HG02623 (cell line): ENCODE measurements around the gene TRIM29.

Source experiments
- ATAC-seq: cut with Tn5 transposase; IDR thresholded peaks from one replicate; pipeline ENCODE4 v1.9.1; 2021; ENCODE audit warnings: moderate library complexity; ENCODE audit not compliant: unreplicated experiment

The TRIM29 gene

DNA sequence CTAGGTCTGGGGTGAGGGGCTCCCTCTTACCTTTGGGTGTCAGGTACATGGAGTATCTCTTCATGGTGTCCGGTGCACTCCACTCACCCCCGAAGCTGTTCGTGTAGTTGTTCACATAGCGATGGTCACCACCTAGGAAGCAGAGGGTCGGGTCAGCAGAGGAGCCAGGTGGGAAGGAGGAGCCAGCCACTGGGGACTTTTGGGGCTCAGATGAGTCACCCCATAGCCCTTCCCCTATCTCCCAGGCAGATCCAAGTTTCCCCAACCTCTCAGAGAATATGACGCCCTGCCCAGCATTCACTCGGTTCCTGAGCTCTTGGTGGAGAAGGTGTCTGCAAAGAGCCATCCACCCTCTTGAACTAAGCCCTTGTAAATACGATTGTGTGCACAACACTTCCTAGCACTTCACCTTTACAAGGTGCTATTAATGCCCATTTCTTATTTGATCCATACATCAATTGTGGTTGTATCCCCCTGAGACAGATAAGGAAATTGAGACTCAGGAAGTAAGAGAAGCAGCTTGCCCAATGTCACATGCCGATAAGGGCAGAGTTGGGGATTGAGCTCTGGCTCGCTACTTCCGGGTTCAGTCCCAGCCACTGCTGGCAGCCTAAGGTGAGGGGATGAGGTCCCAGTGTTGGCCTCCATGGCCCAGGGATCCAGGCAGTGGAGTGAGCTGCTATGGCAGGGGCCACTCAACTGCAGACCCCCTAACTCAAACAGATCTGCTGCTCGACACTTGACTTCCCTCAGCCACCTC, 14.8 kb downstream of the TRIM29 start:
- ATAC-seq, result no peak

GRCh38 chr11:120121914-120122473, 15.9 kb downstream of the TRIM29 start:
- no peak for ATAC-seq

GRCh38 chr11:120121336-120121735, 16.6 kb downstream of the TRIM29 start:
- no peak for ATAC-seq

GRCh38 chr11:120120805-120121335, 17.0 kb downstream of the TRIM29 start:
- ATAC-seq, result no peak

DNA sequence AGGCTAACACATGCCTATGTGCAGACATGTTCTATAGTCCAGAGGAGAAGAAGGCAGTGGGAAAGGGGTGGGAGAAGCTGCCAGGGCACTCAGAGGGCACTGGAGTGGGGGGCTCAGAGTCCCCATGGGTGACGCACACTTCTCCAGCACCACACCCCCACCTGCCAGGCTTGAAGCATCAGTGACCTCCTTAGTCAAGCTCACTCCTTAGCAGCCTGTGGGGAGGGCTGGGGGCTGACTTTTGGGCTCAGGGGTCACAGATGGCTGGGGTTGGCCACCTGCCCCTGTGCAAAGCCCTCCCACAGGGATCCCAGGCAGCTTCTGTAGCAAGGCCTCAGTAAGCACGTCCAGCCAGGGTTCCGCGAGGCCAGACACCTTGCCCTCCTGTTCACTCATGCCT, 18.8 kb downstream of the TRIM29 start:
- ATAC-seq, result no peak

DNA sequence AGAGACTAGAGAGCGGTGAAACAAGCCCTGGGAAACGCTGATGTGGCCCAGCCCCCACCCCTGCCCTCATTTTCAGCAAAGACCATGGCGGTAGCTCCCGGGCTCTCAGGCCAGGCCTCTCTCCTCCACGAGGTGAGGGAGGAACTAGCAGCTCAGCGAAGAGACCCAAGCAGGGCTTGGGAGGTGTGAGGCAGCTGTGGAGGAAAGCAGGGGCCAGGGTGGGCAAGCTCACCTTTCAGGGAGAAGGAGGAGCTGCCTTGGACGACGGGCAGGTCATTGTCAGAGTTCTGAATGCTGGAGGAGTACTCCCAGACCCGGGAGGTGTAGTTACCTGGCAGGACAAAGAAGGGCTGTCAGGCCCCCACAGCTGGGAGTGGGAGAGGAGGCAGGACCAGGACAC, 19.9 kb downstream of the TRIM29 start:
- ATAC-seq, result no peak

DNA sequence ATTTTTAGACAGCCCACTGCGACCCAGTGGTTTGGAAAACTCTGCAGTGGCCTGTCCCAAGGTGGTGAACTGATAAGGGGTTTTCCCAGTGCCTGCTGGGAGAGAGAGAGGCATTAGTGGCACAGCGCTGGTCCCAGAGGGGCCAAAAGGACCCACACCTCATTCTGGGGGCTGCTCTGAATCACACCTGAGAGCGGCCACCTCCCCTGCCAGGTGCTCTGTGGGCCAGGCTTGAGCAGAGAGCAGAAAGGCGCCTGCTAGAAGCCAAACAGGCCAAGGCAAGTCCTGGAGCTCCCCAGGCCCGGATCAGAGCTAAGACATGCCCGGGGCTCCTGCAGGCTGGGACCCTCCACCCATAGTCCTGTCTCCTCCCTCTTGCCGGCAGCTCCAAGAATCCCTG, 20.9 kb downstream of the TRIM29 start:
- no peak for ATAC-seq

GRCh38 chr11:120115272-120116000, 22.5 kb downstream of the TRIM29 start:
- ATAC-seq, result no peak

GRCh38 chr11:120112174-120112796, 25.6 kb downstream of the TRIM29 start:
- ATAC-seq, result no peak

DNA sequence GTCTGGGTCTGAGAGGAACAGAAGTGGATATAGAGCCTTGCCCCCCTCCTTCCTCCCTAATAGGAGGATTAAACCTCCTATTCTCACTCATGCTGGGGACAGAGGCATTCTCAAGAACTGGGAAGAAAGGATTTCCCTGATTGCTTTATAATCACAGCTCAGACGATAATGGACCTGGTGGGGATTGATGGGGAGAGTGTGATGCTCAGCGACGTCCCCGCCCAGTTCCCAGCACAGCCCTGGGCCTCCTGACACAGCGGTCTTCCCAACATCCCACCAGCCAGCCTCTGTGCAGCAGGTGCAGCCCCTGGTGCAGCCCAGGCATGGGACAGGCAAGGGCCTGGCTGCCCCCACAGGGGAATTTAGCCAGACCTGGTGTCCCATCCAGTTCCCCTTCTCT, 28.4 kb downstream of the TRIM29 start:
- no peak for ATAC-seq

DNA sequence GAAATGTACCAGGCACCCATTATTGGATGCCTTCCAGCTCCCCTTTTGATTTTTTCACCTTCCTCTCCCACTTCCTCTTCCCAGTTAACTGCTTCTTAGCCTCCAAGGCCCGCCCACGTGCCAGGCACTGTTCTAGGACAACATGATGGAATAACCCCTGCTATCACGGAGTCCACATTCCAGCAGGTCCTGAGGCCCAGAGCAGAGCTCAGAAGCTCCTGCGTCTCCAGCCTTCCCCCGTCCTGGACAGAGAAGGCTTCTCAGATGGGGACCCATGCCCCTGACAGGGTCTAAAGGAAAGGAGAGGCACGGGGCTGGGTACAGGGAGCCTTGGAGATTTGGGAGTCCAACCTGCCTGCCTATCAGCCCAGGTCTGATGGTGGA, 29.1 kb downstream of the TRIM29 start:
- no peak for ATAC-seq

DNA sequence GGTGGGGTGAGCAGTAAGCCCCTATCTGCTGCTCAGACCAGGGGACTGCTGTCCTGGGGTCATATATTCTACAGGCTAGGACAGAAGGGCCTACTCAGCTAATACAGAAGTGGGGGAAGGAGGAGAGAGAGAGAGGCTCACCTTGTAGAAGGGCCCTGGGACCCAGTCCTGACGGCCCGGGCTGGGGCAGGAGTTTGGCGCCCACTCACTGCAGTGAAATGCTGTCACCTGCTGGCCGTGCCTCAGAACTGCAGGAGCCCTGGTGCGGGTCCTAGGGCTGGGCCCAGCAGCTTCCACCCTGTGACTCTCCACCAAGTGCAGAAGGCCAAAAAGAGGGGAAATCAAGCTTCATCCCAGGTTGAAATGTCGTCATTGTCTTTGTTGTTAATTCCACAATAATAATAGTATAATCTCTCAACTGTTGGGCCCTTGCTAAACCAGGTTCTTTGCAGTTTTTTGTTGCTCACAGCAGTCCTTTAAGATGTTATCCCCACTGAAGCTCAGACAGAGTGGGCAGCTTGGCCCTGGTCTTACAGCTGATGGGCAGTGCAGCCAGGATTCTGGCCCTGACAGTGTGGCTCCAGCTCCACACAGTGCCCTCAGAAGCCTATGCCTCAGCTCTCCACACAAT, 29.6 kb downstream of the TRIM29 start:
- no peak for ATAC-seq

DNA sequence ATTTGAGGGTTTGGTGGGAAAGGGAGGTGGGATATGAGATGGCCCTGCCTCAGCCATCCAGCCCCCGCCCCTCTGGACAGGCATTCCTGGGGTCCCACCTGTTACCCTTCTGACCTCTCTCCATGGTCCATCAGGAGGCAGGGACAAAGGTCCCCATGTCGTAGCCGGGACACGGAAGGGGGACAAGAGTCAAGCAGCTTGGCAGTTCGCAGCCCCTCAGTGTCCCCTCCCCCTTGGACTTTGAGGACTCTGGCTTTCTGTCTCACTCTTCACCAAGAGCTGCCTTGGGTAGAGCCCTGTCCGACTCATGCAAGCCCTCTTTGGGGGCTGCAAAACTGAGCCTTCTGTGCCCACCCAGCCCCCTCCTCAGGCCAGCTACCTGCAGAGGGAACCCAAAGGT, 30.2 kb downstream of the TRIM29 start:
- no peak for ATAC-seq

- no peak for ATAC-seq
Measured at GRCh38 chr11:120106354-120107150, 31.4 kb downstream of the TRIM29 start.

DNA sequence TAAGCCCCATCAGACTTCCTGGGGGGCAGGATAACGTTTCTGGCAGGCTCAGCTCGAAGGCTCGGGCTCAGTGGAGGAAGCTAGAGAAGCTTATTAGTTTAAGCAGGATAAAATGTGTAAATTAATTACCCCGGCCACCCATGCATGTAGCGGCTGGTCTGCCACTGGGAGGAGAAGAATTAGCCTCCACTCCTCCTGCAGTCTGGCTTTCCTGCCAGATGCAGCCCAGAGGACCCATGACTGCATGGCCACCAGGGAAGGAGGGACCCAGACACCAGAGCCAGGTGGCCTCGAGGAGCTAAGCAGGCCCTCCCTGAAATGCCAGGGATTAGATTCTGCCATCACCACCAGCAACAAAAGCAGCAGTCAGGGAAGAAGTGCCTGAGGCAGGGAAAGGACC, 32.3 kb downstream of the TRIM29 start:
- ATAC-seq, result no peak

DNA sequence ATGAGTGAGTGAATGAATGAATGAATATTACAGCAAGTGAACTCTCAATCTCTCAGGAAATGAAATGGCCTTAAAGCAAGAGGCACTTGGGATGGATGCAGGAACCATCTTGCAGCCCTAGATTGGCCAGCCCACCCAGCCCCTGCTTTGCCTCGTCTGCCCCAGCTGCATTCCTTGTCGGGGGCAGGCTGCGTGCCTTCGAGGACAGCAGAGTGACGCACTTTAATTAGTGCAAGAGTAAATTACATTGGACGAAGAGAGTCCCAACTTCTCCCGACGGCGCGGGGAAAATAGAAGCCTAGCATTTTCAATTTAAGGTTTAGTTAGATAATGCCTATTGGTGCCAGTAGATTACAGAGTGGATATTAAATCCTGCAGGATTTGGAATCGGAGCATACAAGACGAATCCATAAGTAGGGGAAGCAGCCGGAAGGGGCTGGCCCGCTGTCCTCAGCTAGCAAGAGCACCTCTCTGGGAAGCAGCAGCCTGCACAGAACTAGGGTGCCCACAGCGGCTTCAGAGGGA, 33.8 kb downstream of the TRIM29 start:
- ATAC-seq, result no peak

DNA sequence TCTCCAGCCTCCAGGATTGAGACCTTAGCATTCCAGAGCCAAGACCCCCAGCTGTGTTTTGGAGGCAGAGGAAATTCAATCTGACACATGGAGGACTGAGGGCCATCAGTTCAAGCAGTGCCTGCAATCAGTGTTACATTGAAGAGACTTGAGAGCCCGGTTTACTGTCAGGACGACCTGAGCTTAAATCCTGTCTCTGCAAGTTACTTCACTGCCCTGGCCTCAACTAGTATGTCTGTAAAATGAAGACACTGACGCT, 35.1 kb downstream of the TRIM29 start:
- ATAC-seq, result no peak

DNA sequence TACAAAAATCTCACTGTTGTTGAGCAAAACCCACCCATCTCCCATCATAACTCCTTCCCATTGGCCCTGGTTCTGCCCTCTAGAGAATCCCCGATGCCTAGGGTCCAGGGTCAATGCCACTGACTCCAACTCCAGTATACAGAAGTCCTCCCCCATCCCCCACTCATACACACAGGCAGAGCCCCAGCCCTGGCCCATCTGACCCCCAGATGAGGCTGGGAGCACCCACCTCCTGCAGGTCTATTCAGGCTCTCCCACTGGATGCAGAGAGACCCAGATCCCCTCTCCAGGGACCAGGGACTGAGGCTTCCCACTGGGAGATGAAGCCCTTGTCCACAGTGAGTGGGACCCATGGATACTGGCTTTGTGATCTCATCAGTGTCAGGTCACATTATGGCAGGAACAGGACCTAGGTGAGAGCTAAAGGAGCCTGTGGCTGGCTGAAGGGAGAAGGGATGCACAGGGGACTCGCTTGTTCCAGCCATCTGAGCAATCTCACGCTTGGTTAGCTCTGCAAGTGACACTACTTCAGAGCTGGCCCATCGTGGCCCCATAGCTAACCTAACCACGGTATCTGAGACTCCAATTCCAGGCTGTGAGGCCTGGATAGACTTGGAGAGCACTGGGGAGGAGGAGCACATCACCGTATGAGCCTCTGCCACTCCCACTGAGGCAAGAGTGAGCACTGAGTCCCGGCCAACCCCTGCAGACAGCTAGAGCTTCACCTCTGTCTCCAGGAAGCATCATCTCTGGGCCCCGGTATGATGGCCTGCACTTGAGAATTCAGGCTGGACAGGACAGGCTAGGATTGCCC, 35.7 kb downstream of the TRIM29 start:
- no peak for ATAC-seq

- ATAC-seq, result no peak
Measured at GRCh38 chr11:120098503-120099020, 39.4 kb downstream of the TRIM29 start.
